ENCODE measurements around the gene RALGAPB. TPM values are rescaled to one million over a fixed set of nuclear protein-coding genes. Genes with fewer than 3 reads are reported as not detected.

Gene RALGAPB
- polyA plus RNA-seq, 1 experiment: 30.1 TPM

- ChIA-PET POLR2A (no interaction called here), CTCF (no interaction called here)
- H3K4me3 ChIP-seq (ENCODE audit: low read depth, low read length): no peak overlapping the region
- H3K27me3 ChIP-seq (ENCODE audit: control insufficient read depth, insufficient read depth, low read length): peaks cover 40% of the 10 kb centered on the region
- no peak overlapping the region for H3K27ac ChIP-seq (ENCODE audit: low read depth, low read length)
- DNase-seq (ENCODE audit: low read depth, low spot score): no peak
- no peaks in the 10 kb centered on the region; the same call in 1 of the 2 replicates for H3K9me3 ChIP-seq (ENCODE audit: control insufficient read depth, insufficient read depth, low read length)
- no peak for TF ChIP-seq CTCF (IDR thresholded peaks at IDR 0.05; ENCODE audit: low read depth, low read length)
Measured at GRCh38 chr20:38600057-38600456, 127.4 kb downstream of the RALGAPB start.

- ChIA-PET CTCF (no interaction called here), POLR2A (no interaction called here)
- no peak within 1 kb of the TSS for H3K27ac ChIP-seq (ENCODE audit: low read depth, low read length)
- peaks cover 40% of the 10 kb centered on the region for H3K27me3 ChIP-seq (ENCODE audit: control insufficient read depth, insufficient read depth, low read length)
- no peaks in the 10 kb centered on the region; the same call in 1 of the 2 replicates for H3K9me3 ChIP-seq (ENCODE audit: control insufficient read depth, insufficient read depth, low read length)
- H3K4me3 ChIP-seq (ENCODE audit: low read depth, low read length): no peak within 1 kb of the TSS
- TF ChIP-seq CTCF (IDR thresholded peaks at IDR 0.05; ENCODE audit: low read depth, low read length): peak; percentile 17; the same call in 1 of the 2 replicates
- DNase-seq (ENCODE audit: low read depth, low spot score): no peak
Measured at GRCh38 chr20:38601216-38602184, 128.9 kb downstream of the RALGAPB start, which contains the start of gene ARHGAP40. Gene ARHGAP40, plus strand, starts transcription at chr20:38601809.

GRCh38 chr20:38602185-38602581 lies 129.5 kb downstream of the RALGAPB start:
- H3K27me3 ChIP-seq (ENCODE audit: control insufficient read depth, insufficient read depth, low read length): peaks cover 42% of the 10 kb centered on the region
- ChIA-PET POLR2A (no interaction called here), CTCF (no interaction called here)
- TF ChIP-seq CTCF (IDR thresholded peaks at IDR 0.05; ENCODE audit: low read depth, low read length): no peak
- no peak overlapping the region for H3K27ac ChIP-seq (ENCODE audit: low read depth, low read length)
- no peak overlapping the region for H3K4me3 ChIP-seq (ENCODE audit: low read depth, low read length)
- no peak for DNase-seq (ENCODE audit: low read depth, low spot score)
- H3K9me3 ChIP-seq (ENCODE audit: control insufficient read depth, insufficient read depth, low read length): no peaks in the 10 kb centered on the region; the same call in 1 of the 2 replicates

- Histone ChIP-seq H3K9me3 (ENCODE audit: control insufficient read depth, insufficient read depth, low read length) (no peaks in the 10 kb centered on the region; the same call in 1 of the 2 replicates), H3K4me3 (ENCODE audit: low read depth, low read length) (no peak overlapping the region), H3K27me3 (ENCODE audit: control insufficient read depth, insufficient read depth, low read length) (peaks cover 49% of the 10 kb centered on the region), H3K27ac (ENCODE audit: low read depth, low read length) (no peak overlapping the region)
- ChIA-PET POLR2A (no interaction called here), CTCF (no interaction called here)
- no peak for TF ChIP-seq CTCF (IDR thresholded peaks at IDR 0.05; ENCODE audit: low read depth, low read length)
- DNase-seq (ENCODE audit: low read depth, low spot score): no peak
Measured at GRCh38 chr20:38603286-38603685, 130.6 kb downstream of the RALGAPB start.

- no peak for TF ChIP-seq CTCF (IDR thresholded peaks at IDR 0.05; ENCODE audit: low read depth, low read length)
- Histone ChIP-seq H3K9me3 (ENCODE audit: control insufficient read depth, insufficient read depth, low read length) (no peaks in the 10 kb centered on the region; the same call in 1 of the 2 replicates), H3K4me3 (ENCODE audit: low read depth, low read length) (no peak overlapping the region), H3K27me3 (ENCODE audit: control insufficient read depth, insufficient read depth, low read length) (peaks cover 48% of the 10 kb centered on the region), H3K27ac (ENCODE audit: low read depth, low read length) (no peak overlapping the region)
- no peak for DNase-seq (ENCODE audit: low read depth, low spot score)
- ChIA-PET CTCF (no interaction called here), POLR2A (no interaction called here)
Measured at GRCh38 chr20:38604873-38605303, 132.2 kb downstream of the RALGAPB start.
